SK-N-MC (cell line): ENCODE results near the gene CD300LG.

Source experiments
- EZH2 ChIP-seq: fragments of 200-600 bp; sonication (generic); IDR thresholded peaks from one replicate; pipeline ENCODE4 v1.6.1; 2017; ENCODE audit warnings: antibody characterized with exemption
- POLR2AphosphoS5 ChIP-seq: IDR thresholded peaks from 2 replicates; pipeline ENCODE4 v1.6.1; 2012; ENCODE audit warnings: mild to moderate bottlenecking, low read depth, low read length, borderline replicate concordance

GRCh38 chr17:43892647-43892952, 45.6 kb downstream of the CD300LG start:
- TF ChIP-seq POLR2AphosphoS5 (no peak), EZH2 (no peak)
